ENCODE measurements around the gene C19orf33.

DNA sequence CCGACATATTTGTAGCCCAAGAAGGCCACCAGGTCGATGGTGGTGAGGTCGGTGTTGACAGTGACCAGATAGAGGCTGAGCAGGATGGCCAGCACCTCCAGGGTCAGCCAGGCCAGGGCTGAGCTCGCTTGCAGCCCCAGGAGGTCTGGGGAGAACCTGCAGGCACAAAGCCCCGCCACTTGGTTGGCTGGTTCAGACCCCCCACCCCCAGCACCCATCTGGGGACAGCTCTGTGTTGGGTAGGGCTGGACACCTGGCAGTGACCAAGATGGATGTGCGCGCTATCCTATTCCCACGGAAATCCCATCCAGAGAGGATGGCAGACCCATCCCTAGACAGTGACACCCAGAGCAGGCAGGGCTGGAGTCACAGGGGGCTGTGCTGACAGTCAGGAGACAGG lies 3.5 kb downstream of the C19orf33 start:
- no peak for TF ChIP-seq EZH2 (IDR thresholded peaks at IDR 0.05; ENCODE audit: low read depth, low read length, severe bottlenecking)
- TF ChIP-seq, protein P1, sequence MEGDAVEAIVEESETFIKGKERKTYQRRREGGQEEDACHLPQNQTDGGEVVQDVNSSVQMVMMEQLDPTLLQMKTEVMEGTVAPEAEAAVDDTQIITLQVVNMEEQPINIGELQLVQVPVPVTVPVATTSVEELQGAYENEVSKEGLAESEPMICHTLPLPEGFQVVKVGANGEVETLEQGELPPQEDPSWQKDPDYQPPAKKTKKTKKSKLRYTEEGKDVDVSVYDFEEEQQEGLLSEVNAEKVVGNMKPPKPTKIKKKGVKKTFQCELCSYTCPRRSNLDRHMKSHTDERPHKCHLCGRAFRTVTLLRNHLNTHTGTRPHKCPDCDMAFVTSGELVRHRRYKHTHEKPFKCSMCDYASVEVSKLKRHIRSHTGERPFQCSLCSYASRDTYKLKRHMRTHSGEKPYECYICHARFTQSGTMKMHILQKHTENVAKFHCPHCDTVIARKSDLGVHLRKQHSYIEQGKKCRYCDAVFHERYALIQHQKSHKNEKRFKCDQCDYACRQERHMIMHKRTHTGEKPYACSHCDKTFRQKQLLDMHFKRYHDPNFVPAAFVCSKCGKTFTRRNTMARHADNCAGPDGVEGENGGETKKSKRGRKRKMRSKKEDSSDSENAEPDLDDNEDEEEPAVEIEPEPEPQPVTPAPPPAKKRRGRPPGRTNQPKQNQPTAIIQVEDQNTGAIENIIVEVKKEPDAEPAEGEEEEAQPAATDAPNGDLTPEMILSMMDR (IDR thresholded peaks at IDR 0.05; ENCODE audit: control extremely low read depth in 1 of 3, insufficient read depth in 1 of 3, low read depth in 1 of 3, low read length in 3 of 3) = no peak
- no peak for TF ChIP-seq GABPA (IDR thresholded peaks at IDR 0.05; ENCODE audit: borderline replicate concordance, insufficient read depth, low read length)
- TF ChIP-seq RAD21 (IDR thresholded peaks at IDR 0.05 in 1 of 2, conservative IDR thresholded peaks at IDR 0.05 in 1 of 2; ENCODE audit: low read depth in 2 of 2, low read length in 2 of 2) = no peak
- no peak for TF ChIP-seq JUND (IDR thresholded peaks at IDR 0.05; ENCODE audit: low read length)
- TF ChIP-seq, protein P2, sequence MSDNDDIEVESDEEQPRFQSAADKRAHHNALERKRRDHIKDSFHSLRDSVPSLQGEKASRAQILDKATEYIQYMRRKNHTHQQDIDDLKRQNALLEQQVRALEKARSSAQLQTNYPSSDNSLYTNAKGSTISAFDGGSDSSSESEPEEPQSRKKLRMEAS (IDR thresholded peaks at IDR 0.05) = no peak

Measured in H1 (cell line).